Measurements from ENCODE around the gene OAT. TPM values are rescaled to one million over a fixed set of nuclear protein-coding genes. Genes with fewer than 3 reads are reported as not detected.

The OAT gene
- total RNA-seq, 1 donor from 2014 or later: 48.2 TPM

DNA sequence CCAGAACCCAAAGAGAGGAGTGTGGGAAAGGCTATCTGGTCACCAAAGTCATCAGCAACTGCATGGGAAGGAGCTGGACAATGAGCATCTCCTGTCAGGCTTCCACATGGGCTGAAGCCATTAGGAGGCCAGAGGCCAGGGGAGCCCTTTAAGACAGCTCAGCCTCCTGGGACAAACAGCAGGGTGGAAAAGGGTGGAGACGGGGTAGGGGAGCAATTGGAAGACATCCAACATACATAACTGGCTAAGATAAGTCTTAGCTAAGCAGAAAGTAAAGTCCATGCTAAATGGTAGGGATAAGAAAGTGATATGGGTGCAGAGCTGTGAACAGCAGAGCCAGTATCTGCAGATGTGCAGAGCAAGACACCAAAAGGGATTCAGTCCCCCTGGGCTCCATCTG lies 1.5 kb upstream of the OAT start:
- H3K27me3 ChIP-seq: no peaks in the 10 kb centered on the region
- no peak overlapping the region for H3K4me3 ChIP-seq
- no peaks in the 10 kb centered on the region for H3K9me3 ChIP-seq
- H3K27ac ChIP-seq: no peak overlapping the region
- DNase-seq (ENCODE audit: low spot score in 2 of 2): no peak
- H3K36me3 ChIP-seq: no peaks in the 10 kb centered on the region
- H3K4me1 ChIP-seq: peaks cover 0 to 18% of the 10 kb centered on the region in 2 donors
- TF ChIP-seq, protein P1, sequence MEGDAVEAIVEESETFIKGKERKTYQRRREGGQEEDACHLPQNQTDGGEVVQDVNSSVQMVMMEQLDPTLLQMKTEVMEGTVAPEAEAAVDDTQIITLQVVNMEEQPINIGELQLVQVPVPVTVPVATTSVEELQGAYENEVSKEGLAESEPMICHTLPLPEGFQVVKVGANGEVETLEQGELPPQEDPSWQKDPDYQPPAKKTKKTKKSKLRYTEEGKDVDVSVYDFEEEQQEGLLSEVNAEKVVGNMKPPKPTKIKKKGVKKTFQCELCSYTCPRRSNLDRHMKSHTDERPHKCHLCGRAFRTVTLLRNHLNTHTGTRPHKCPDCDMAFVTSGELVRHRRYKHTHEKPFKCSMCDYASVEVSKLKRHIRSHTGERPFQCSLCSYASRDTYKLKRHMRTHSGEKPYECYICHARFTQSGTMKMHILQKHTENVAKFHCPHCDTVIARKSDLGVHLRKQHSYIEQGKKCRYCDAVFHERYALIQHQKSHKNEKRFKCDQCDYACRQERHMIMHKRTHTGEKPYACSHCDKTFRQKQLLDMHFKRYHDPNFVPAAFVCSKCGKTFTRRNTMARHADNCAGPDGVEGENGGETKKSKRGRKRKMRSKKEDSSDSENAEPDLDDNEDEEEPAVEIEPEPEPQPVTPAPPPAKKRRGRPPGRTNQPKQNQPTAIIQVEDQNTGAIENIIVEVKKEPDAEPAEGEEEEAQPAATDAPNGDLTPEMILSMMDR (IDR thresholded peaks at IDR 0.05): no peak
- intact Hi-C loops (cut with DNase I): no loop called here

DNA sequence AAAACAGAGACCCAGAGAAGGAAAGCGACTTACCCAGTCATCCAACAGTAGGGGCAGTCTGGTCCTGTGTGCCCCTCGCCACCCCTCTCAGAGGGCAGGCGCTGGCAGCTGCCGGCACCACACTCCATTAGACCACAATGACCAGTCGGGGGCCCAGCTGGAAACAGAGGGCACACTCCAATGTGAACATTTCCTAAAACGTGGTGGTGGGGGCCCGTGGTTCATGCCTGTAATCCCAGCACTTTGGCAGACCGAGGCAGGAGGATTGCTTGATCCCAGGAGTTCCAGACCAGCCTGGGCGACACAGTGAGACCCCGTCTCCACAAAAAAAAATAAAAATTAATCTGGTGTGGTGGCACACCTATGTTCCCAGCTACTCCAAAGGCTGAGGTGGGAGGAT lies 912 bp upstream of the OAT start:
- no peaks in the 10 kb centered on the region for H3K9me3 ChIP-seq
- TF ChIP-seq, protein P1 (IDR thresholded peaks at IDR 0.05): no peak
- peaks cover 0 to 24% of the 10 kb centered on the region in 2 donors for H3K4me1 ChIP-seq
- no peak overlapping the region for H3K27ac ChIP-seq
- no peak for DNase-seq (ENCODE audit: low spot score in 2 of 2)
- no peak overlapping the region for H3K4me3 ChIP-seq
- H3K27me3 ChIP-seq: no peaks in the 10 kb centered on the region
- intact Hi-C loops (cut with DNase I): loop anchor here (2.0 to 10.0 kb wide), 8 partner anchors 41 to 1925 kb away; partner anchors contain the start of genes BCCIP, BUB3, CPXM2 and FAM53B
- H3K36me3 ChIP-seq: no peaks in the 10 kb centered on the region

DNA sequence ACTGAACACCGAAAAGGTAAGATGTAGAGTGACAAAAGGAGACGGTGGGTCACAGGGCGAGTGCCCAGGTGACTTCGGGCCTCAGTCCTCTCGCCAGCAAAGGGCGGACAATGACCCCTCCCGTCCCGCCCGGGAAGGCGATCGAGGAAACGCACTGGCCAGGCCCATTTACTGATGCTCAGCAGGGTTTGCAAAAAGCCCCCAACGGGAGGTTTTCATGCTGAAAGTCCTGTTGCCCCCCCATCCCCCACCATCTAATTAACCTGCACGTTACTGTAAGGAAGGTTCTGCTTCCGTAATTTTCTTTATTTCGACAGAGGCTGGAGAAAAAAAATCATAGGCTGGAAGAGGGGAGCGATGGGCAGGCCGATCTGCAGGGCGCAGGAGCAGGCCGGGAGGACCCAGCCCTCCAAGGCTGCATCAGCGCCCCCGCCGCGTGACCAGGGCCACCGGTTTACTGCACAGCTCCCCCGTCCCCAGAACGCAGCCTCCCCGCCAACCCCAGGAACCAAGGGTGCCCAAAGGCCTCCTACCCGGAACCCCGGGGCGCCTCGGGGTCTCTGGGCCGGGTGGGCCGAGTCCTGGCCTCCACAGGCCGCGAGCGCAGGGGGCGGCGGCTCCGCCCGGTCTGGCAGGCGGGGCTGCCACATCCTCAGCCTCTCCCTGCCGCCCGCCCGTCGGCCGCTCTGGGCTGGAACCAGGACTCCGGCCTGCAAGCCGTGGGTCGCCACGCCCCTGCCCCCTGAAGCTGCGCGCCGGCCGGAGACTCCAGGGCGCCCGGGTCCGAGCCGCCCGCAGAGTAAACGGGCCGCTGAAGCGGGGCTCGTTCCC lies 613 bp downstream of the OAT start:
- H3K9me3 ChIP-seq: no peaks in the 10 kb centered on the region
- H3K36me3 ChIP-seq: no peaks in the 10 kb centered on the region
- peak overlapping the region; percentile 95 to 97 for H3K27ac ChIP-seq
- DNase-seq (ENCODE audit: low spot score in 2 of 2): peak in 1 of 2 donors; percentile 78
- TF ChIP-seq, protein P1 (IDR thresholded peaks at IDR 0.05): peak in 2 of 3 experiments; percentile 6 to 22
- peak overlapping the region; percentile 77 to 94 for H3K4me3 ChIP-seq
- H3K27me3 ChIP-seq: no peaks in the 10 kb centered on the region
- peaks cover 4 to 33% of the 10 kb centered on the region in 2 donors for H3K4me1 ChIP-seq
- intact Hi-C loops (cut with DNase I): loop anchor here (2.0 to 10.0 kb wide), 8 partner anchors 43 to 1923 kb away; partner anchors contain the start of genes BCCIP, BUB3, CPXM2 and FAM53B

DNA sequence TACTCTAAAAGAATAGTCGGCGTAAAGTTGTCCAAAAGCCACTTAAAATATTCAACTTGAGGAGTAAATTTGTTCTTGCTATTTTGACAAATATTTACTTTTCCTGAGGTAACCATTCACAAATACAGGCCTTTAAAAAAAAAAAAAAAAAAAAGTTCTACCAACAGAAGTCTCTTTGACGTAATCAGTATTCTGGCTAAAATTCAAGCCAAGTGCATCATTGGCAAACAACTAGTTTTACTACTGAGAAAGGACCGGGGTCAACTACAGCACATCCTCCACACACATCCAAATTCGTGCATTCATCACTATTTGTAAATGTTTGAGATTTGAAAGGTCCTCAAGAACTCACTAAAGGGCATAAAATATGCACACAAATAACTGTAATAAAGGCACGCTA lies 2.0 kb downstream of the OAT start:
- H3K4me1 ChIP-seq: peaks cover 4 to 33% of the 10 kb centered on the region in 2 donors
- peak overlapping the region; percentile 51 to 64 for H3K27ac ChIP-seq
- no peaks in the 10 kb centered on the region for H3K9me3 ChIP-seq
- no peaks in the 10 kb centered on the region for H3K27me3 ChIP-seq
- peak overlapping the region; percentile 77 to 94 for H3K4me3 ChIP-seq
- intact Hi-C loops (cut with DNase I): loop anchor here (5.0 to 10.0 kb wide), 6 partner anchors 326 to 1922 kb away; partner anchors contain the start of genes BUB3, CPXM2 and FAM53B
- TF ChIP-seq, protein P1 (IDR thresholded peaks at IDR 0.05): no peak
- no peak for DNase-seq (ENCODE audit: low spot score in 2 of 2)
- H3K36me3 ChIP-seq: peaks cover 0 to 7% of the 10 kb centered on the region in 2 donors

DNA sequence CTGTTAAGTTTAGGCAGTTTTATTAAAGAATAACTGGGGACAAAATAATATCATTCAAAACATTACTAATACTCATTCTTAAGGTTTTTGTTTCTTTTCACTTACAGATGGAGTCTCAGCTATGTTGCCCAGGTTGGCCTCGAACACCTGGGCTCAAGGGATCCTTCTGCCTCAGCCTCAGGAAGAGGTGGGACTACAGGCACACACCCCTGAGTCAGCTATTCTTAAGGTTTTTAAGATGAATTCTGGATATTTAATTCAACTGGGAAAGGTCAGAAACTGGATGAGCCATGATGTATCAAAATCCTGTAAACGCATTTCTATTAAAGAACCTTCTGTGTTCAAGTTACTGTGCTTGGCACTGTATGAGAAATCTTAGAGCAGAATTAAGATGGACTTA lies 3.5 kb downstream of the OAT start:
- H3K4me3 ChIP-seq: peak overlapping the region; percentile 5 to 77
- no peak for DNase-seq (ENCODE audit: low spot score in 2 of 2)
- H3K4me1 ChIP-seq: peaks cover 4 to 33% of the 10 kb centered on the region in 2 donors
- H3K27me3 ChIP-seq: no peaks in the 10 kb centered on the region
- H3K9me3 ChIP-seq: no peaks in the 10 kb centered on the region
- TF ChIP-seq, protein P1 (IDR thresholded peaks at IDR 0.05): no peak
- peaks cover 8 to 18% of the 10 kb centered on the region in 2 donors for H3K36me3 ChIP-seq
- intact Hi-C loops (cut with DNase I): loop anchor here (5.0 to 10.0 kb wide), 6 partner anchors 327 to 1920 kb away; partner anchors contain the start of genes BUB3, CPXM2 and FAM53B
- peak overlapping the region; percentile 51 to 64 for H3K27ac ChIP-seq
